HL-60 (cell line): ENCODE data around the gene USH2A.

Source experiments
- DNase-seq, 2 experiments: peaks; one replicate each; pipeline ENCODE4 v3.0.0-alpha.2; 2010 to 2020; ENCODE audit warnings: low read depth in 1 of 2, low spot score in 1 of 2
- H3K27ac ChIP-seq: fragments of 250-450 bp; sonication (Bioruptor Pico); replicated peaks from 2 replicates; pipeline ENCODE4 v1.5.1; 2020; ENCODE audit warnings: mild to moderate bottlenecking, moderate library complexity
- H3K27me3 ChIP-seq: fragments of 250-450 bp; sonication (Bioruptor Pico); 2 replicates; pipeline ENCODE4 v1.5.1; 2021; ENCODE audit warnings: mild to moderate bottlenecking, moderate library complexity; ENCODE audit not compliant: insufficient read depth, poor library complexity, severe bottlenecking
- H3K4me3 ChIP-seq: replicated peaks from 2 replicates; pipeline ENCODE4 v1.5.1; 2011; ENCODE audit warnings: mild to moderate bottlenecking, control low read depth, low read length; ENCODE audit not compliant: insufficient read depth
- CTCF ChIP-seq: IDR thresholded peaks from one replicate; pipeline ENCODE4 v1.5.1; 2011; ENCODE audit warnings: low read length, control low read depth, inconsistent platforms; ENCODE audit not compliant: insufficient read depth
- GABPA ChIP-seq: IDR thresholded peaks from 2 replicates; pipeline ENCODE4 v1.6.1; 2012; ENCODE audit warnings: low read depth
- POLR2AphosphoS5 ChIP-seq: IDR thresholded peaks from 2 replicates; pipeline ENCODE4 v1.6.1; 2012; ENCODE audit warnings: low read depth
- REST ChIP-seq: IDR thresholded peaks from 2 replicates; pipeline ENCODE4 v1.6.1; 2012; ENCODE audit warnings: low read depth; ENCODE audit not compliant: insufficient replicate concordance
- SPI1 ChIP-seq: IDR thresholded peaks from 2 replicates; pipeline ENCODE4 v1.6.1; 2012; ENCODE audit warnings: low read depth, mild to moderate bottlenecking, borderline replicate concordance

Gene USH2A

GRCh38 chr1:215599418-215600074, 823.7 kb downstream of the USH2A start:
- H3K27me3 ChIP-seq, result no peaks in the 10 kb centered on the region
- H3K27ac ChIP-seq, result no peak overlapping the region
- no peak for DNase-seq
- H3K4me3 ChIP-seq, result no peak overlapping the region
- TF ChIP-seq POLR2AphosphoS5, result no peak
- no peak for TF ChIP-seq REST
- no peak for TF ChIP-seq GABPA
- no peak for TF ChIP-seq SPI1
- TF ChIP-seq CTCF, result no peak

- no peak for DNase-seq
- no peak for TF ChIP-seq POLR2AphosphoS5
- TF ChIP-seq REST, result no peak
- no peak for TF ChIP-seq GABPA
- TF ChIP-seq CTCF, result no peak
- no peak for TF ChIP-seq SPI1
- H3K27me3 ChIP-seq, result no peaks in the 10 kb centered on the region
- H3K4me3 ChIP-seq, result no peak overlapping the region
- no peak overlapping the region for H3K27ac ChIP-seq
Measured at GRCh38 chr1:215597961-215598360, 825.3 kb downstream of the USH2A start.

- DNase-seq, result no peak
- no peak overlapping the region for H3K27ac ChIP-seq
- TF ChIP-seq REST (no peak), GABPA (no peak), POLR2AphosphoS5 (no peak), CTCF (no peak), SPI1 (no peak)
Measured at GRCh38 chr1:215595231-215595630, 828.0 kb downstream of the USH2A start.

More at GRCh38 chr1:215595231-215595630, 828.0 kb downstream of the USH2A start:
- no peaks in the 10 kb centered on the region for H3K27me3 ChIP-seq
- H3K4me3 ChIP-seq, result no peak overlapping the region
